CD4-positive, CD25-positive, alpha-beta regulatory T cell (primary cell): ENCODE measurements around the gene BRPF3. TPM values are rescaled to one million over a fixed set of nuclear protein-coding genes. Genes with fewer than 3 reads are reported as not detected.
A peak's percentile ranks its signal among the peaks of the same experiment; 100 is the strongest.

ENCODE experiments used
- ATAC-seq, 2 donors: fragments of 150-1000 bp; cut with Tn5 transposase; one replicate each; pipeline ENCODE4 v1.10.0; 2021; ENCODE audit warnings: low read depth in 2 of 2, moderate number of reproducible peaks in 2 of 2, moderate library complexity in 1 of 2
- DNase-seq, 3 donors: peaks; one replicate each; pipeline versions ENCODE4 v3.0.0 to v3.0.0-alpha.2; 2012 to 2022; ENCODE audit warnings: mixed read lengths in 1 of 3
- H3K27ac ChIP-seq: one replicate; pipeline ENCODE4 v1.7.0; 2013; ENCODE audit warnings: mild to moderate bottlenecking, low read length; ENCODE audit not compliant: insufficient read depth, poor library complexity, severe bottlenecking
- H3K27me3 ChIP-seq: one replicate; pipeline ENCODE4 v1.7.0; 2013; ENCODE audit warnings: low read length; ENCODE audit not compliant: control insufficient read depth, insufficient read depth
- H3K36me3 ChIP-seq: one replicate; pipeline ENCODE4 v1.7.0; 2013; ENCODE audit warnings: mild to moderate bottlenecking, low read length, moderate library complexity; ENCODE audit not compliant: control insufficient read depth, insufficient read depth
- H3K4me1 ChIP-seq: 2 replicates; pipeline ENCODE4 v1.7.0; 2013; ENCODE audit warnings: mild to moderate bottlenecking, low read length; ENCODE audit not compliant: insufficient read depth, control insufficient read depth, poor library complexity, severe bottlenecking
- H3K4me3 ChIP-seq: one replicate; pipeline ENCODE4 v1.7.0; 2013; ENCODE audit warnings: low read depth, mild to moderate bottlenecking, low read length, moderate library complexity
- H3K9me3 ChIP-seq, 2 experiments: 1 replicate in 1 of 2; 2 replicates in 1 of 2; pipeline ENCODE4 v1.7.0; 2013; ENCODE audit warnings: low read length in 2 of 2, mild to moderate bottlenecking in 1 of 2, moderate library complexity in 1 of 2; ENCODE audit not compliant: control insufficient read depth in 2 of 2
- H3K27ac Mint-ChIP-seq, 3 donors: one replicate each; pipeline ENCODE4 v1.8.0; 2020 to 2022; ENCODE audit warnings: mild to moderate bottlenecking in 3 of 3, mixed read lengths in 3 of 3, moderate library complexity in 2 of 3
- H3K27me3 Mint-ChIP-seq: one replicate; pipeline ENCODE4 v1.8.0; 2022; ENCODE audit warnings: mild to moderate bottlenecking, mixed read lengths
- H3K36me3 Mint-ChIP-seq: one replicate; pipeline ENCODE4 v1.8.0; 2020; ENCODE audit warnings: mixed read lengths
- H3K4me1 Mint-ChIP-seq, 4 donors: one replicate each; pipeline ENCODE4 v1.8.0; 2020 to 2022; ENCODE audit warnings: mixed read lengths in 4 of 4, mild to moderate bottlenecking in 1 of 4
- H3K4me3 Mint-ChIP-seq, 4 donors: one replicate each; pipeline ENCODE4 v1.8.0; 2020 to 2022; ENCODE audit warnings: mild to moderate bottlenecking in 4 of 4, mixed read lengths in 4 of 4, moderate library complexity in 3 of 4
- H3K9me3 Mint-ChIP-seq, 7 donors: one replicate each; pipeline ENCODE4 v1.8.0; 2020 to 2022; ENCODE audit warnings: mixed read lengths in 7 of 7, mild to moderate bottlenecking in 3 of 7, moderate library complexity in 2 of 7
- polyA plus RNA-seq, 4 donors: library from polyadenylated mRNA; unstranded; fragments of 300-500 nt; fragmentation: Illumina TruSeq; gene quantifications; one replicate each; pipeline ENCODE4 v1.2.3, GENCODE V29; 2021
- total RNA-seq: library from RNA; stranded (reverse); gene quantifications from one replicate; pipeline ENCODE4 v1.2.3, GENCODE V29; 2022

The BRPF3 gene
- total and polyA plus RNA-seq, 5 donors from 2014 or later = 3.2 to 37.7 (median 4.4) TPM

GRCh38 chr6:36200998-36201596 is 4.6 kb downstream of the BRPF3 start:
- Mint-ChIP-seq H3K9me3 (peaks cover 0 to 2% (median 0%) of the 10 kb centered on the region in 7 donors), H3K27me3 (no peaks in the 10 kb centered on the region), H3K4me3 (peak overlapping the region; percentile 21 to 75 (median 70)), H3K4me1 (peaks cover 46 to 91% (median 60%) of the 10 kb centered on the region in 4 donors), H3K27ac (peak overlapping the region; percentile 32 to 79 (median 66)), H3K36me3 (peaks cover 51% of the 10 kb centered on the region)
- Histone ChIP-seq H3K27ac (no peak overlapping the region), H3K4me1 (peaks cover 60% of the 10 kb centered on the region), H3K27me3 (no peaks in the 10 kb centered on the region), H3K36me3 (peaks cover 32% of the 10 kb centered on the region), H3K9me3 (no peaks in the 10 kb centered on the region), H3K4me3 (peak overlapping the region; percentile 60)
- DNase-seq (no peak), ATAC-seq (no peak)

GRCh38 chr6:36201612-36202011 is 5.1 kb downstream of the BRPF3 start:
- Histone ChIP-seq H3K9me3 (no peaks in the 10 kb centered on the region), H3K36me3 (peaks cover 36% of the 10 kb centered on the region), H3K4me1 (peaks cover 59% of the 10 kb centered on the region), H3K27me3 (no peaks in the 10 kb centered on the region), H3K27ac (no peak overlapping the region), H3K4me3 (peak overlapping the region; percentile 60)
- H3K4me1 Mint-ChIP-seq = peaks cover 51 to 93% (median 63%) of the 10 kb centered on the region in 4 donors
- H3K36me3 Mint-ChIP-seq = peaks cover 56% of the 10 kb centered on the region
- H3K9me3 Mint-ChIP-seq = peaks cover 0 to 2% (median 0%) of the 10 kb centered on the region in 7 donors
- no peak for ATAC-seq
- H3K27ac Mint-ChIP-seq = peak overlapping the region; percentile 32 to 79 (median 66)
- peak overlapping the region; percentile 21 to 75 (median 70) for H3K4me3 Mint-ChIP-seq
- no peaks in the 10 kb centered on the region for H3K27me3 Mint-ChIP-seq
- peak in 2 of 3 donors; percentile 6 to 60 for DNase-seq

- DNase-seq (no peak), ATAC-seq (no peak)
- H3K4me3 Mint-ChIP-seq = peak overlapping the region; percentile 39 to 75 (median 70)
- no peaks in the 10 kb centered on the region for H3K27me3 ChIP-seq
- no peak overlapping the region for H3K27ac ChIP-seq
- H3K4me1 ChIP-seq = peaks cover 59% of the 10 kb centered on the region
- H3K36me3 Mint-ChIP-seq = peaks cover 61% of the 10 kb centered on the region
- peaks cover 0 to 2% (median 0%) of the 10 kb centered on the region in 7 donors for H3K9me3 Mint-ChIP-seq
- peaks cover 53 to 93% (median 63%) of the 10 kb centered on the region in 4 donors for H3K4me1 Mint-ChIP-seq
- H3K27ac Mint-ChIP-seq = peak overlapping the region in 1 of 3 donors; percentile 32
- no peaks in the 10 kb centered on the region for H3K27me3 Mint-ChIP-seq
- H3K36me3 ChIP-seq = peaks cover 40% of the 10 kb centered on the region
- no peaks in the 10 kb centered on the region for H3K9me3 ChIP-seq
- H3K4me3 ChIP-seq = peak overlapping the region; percentile 60
Measured at GRCh38 chr6:36202101-36202500, 5.6 kb downstream of the BRPF3 start.

DNA sequence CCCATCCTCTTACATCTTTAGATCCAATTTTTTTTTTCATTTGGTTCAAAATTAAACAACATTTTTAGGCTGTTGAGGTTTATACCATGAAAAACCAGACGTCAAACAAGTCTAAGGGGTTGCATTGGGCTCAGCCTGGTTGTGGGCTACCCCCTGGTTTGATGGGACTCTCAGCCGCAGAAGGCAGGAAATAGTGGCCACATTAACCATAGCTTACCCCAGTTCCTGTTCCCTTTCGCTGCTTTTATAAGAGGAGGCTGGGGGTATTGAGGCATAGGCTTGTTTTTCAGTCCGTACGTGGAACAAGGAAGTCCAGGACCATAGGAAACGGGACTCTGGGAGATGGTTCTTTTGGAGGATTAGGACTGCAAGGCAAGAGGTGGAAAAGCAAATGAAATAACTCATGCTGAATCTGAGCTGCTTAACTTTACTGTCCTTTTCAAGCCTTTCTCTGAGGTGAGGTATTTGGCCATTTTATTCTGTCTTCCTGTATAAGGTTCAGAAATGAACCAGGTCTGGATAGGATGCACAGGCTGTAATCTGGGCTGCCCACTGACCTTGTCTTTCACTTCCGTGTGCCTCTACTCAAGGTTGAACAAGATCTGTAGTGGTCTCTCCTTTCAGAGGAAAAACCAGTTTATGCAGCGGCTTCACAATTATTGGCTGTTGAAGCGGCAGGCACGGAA is 7.7 kb downstream of the BRPF3 start:
- H3K27me3 ChIP-seq = no peaks in the 10 kb centered on the region
- no peaks in the 10 kb centered on the region for H3K9me3 ChIP-seq
- H3K27me3 Mint-ChIP-seq = no peaks in the 10 kb centered on the region
- peak overlapping the region; percentile 29 to 66 (median 48) for H3K27ac Mint-ChIP-seq
- peak overlapping the region; percentile 63 to 86 (median 76) for H3K4me3 Mint-ChIP-seq
- H3K4me3 ChIP-seq = peak overlapping the region; percentile 76
- peaks cover 0 to 2% (median 0%) of the 10 kb centered on the region in 7 donors for H3K9me3 Mint-ChIP-seq
- peaks cover 59% of the 10 kb centered on the region for H3K36me3 ChIP-seq
- DNase-seq = peak; percentile 15 to 82 (median 68)
- peaks cover 76% of the 10 kb centered on the region for H3K36me3 Mint-ChIP-seq
- peaks cover 48% of the 10 kb centered on the region for H3K4me1 ChIP-seq
- peak; percentile 83 to 92 for ATAC-seq
- no peak overlapping the region for H3K27ac ChIP-seq
- peaks cover 44 to 73% (median 53%) of the 10 kb centered on the region in 4 donors for H3K4me1 Mint-ChIP-seq

DNA sequence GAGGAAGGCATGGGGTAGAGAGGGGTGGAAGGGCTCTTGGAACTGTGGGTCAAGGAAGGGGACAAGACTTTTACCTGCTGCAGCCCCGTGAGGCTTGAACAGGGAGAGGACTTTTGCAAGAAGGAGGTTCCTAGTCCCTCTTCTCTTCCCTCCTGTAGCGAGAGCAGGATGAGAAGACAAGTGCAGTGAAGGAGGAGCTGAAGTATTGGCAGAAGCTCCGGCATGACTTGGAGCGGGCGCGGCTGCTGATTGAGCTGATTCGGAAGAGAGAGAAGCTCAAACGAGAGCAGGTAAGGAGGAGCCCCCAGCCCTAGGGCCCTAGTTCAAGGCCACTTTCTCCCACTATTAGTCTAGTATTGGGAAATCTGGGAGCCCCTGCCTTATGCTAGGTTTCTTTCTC is 10.6 kb downstream of the BRPF3 start:
- Histone ChIP-seq H3K4me3 (no peak overlapping the region), H3K36me3 (peaks cover 74% of the 10 kb centered on the region), H3K27ac (no peak overlapping the region), H3K9me3 (no peaks in the 10 kb centered on the region), H3K27me3 (no peaks in the 10 kb centered on the region), H3K4me1 (peaks cover 36% of the 10 kb centered on the region)
- Mint-ChIP-seq H3K36me3 (peaks cover 79% of the 10 kb centered on the region), H3K27ac (no peak overlapping the region), H3K9me3 (peaks cover 0 to 2% (median 0%) of the 10 kb centered on the region in 7 donors), H3K27me3 (no peaks in the 10 kb centered on the region), H3K4me1 (peaks cover 30 to 43% (median 40%) of the 10 kb centered on the region in 4 donors), H3K4me3 (no peak overlapping the region)
- ATAC-seq (no peak), DNase-seq (no peak)

DNA sequence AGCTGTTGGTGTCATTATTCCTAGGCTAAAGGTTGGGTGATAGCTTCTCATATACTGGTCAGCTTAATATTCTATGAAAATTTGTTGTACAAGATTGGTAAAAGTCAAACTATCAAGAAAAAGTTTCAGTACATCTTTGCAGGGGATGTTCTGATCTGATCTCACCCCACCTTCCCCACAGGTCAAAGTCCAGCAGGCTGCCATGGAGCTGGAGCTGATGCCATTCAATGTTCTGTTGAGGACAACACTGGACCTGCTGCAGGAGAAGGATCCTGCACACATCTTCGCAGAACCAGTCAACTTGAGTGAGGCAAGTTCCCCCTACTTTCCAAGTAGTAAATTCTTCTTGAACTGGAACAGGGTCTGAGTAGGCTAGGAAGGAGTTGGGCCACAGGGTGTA is 13.1 kb downstream of the BRPF3 start:
- no peaks in the 10 kb centered on the region for H3K27me3 ChIP-seq
- peaks cover 83% of the 10 kb centered on the region for H3K36me3 ChIP-seq
- ATAC-seq (no peak), DNase-seq (no peak)
- no peaks in the 10 kb centered on the region for H3K9me3 Mint-ChIP-seq
- H3K36me3 Mint-ChIP-seq = peaks cover 71% of the 10 kb centered on the region
- H3K27me3 Mint-ChIP-seq = no peaks in the 10 kb centered on the region
- H3K4me1 ChIP-seq = peaks cover 12% of the 10 kb centered on the region
- H3K4me1 Mint-ChIP-seq = peaks cover 14 to 24% (median 19%) of the 10 kb centered on the region in 4 donors
- H3K27ac Mint-ChIP-seq = no peak overlapping the region
- no peak overlapping the region for H3K27ac ChIP-seq
- H3K4me3 ChIP-seq = no peak overlapping the region
- H3K4me3 Mint-ChIP-seq = no peak overlapping the region
- no peaks in the 10 kb centered on the region for H3K9me3 ChIP-seq

- Mint-ChIP-seq H3K4me3 (no peak overlapping the region), H3K9me3 (no peaks in the 10 kb centered on the region), H3K27me3 (no peaks in the 10 kb centered on the region), H3K4me1 (peaks cover 12 to 21% (median 14%) of the 10 kb centered on the region in 4 donors), H3K36me3 (peaks cover 70% of the 10 kb centered on the region), H3K27ac (no peak overlapping the region)
- DNase-seq = no peak
- Histone ChIP-seq H3K27me3 (no peaks in the 10 kb centered on the region), H3K4me3 (no peak overlapping the region), H3K36me3 (peaks cover 83% of the 10 kb centered on the region), H3K27ac (no peak overlapping the region), H3K9me3 (no peaks in the 10 kb centered on the region), H3K4me1 (peaks cover 6% of the 10 kb centered on the region)
- no peak for ATAC-seq
Measured at GRCh38 chr6:36210182-36210581, 13.6 kb downstream of the BRPF3 start.
